Cardiac fibroblast (primary cell): ENCODE data around the gene GNA14.
A peak's percentile ranks its signal among the peaks of the same experiment; 100 is the strongest.

ENCODE experiments used
- DNase-seq, 2 donors: peaks; one replicate each; pipeline versions ENCODE4 v3.0.0 to v3.0.0-alpha.2; 2010; ENCODE audit warnings: low read depth in 2 of 2
- H3K4me3 ChIP-seq, 2 donors: replicated peaks in 1 of 2; 1 replicate in 1 of 2; 2 replicates in 1 of 2; pipeline ENCODE4 v1.5.1; 2011; ENCODE audit warnings: low read depth in 2 of 2, low read length in 2 of 2, mild to moderate bottlenecking in 2 of 2, moderate library complexity in 1 of 2
- CTCF ChIP-seq: IDR thresholded peaks from one replicate; pipeline ENCODE4 v1.5.1; 2011; ENCODE audit warnings: low read depth, mild to moderate bottlenecking, low read length, inconsistent platforms

GNA14 gene

GRCh38 chr9:77374266-77374665 lies 273.9 kb downstream of the GNA14 start:
- TF ChIP-seq CTCF: no peak
- H3K4me3 ChIP-seq: no peak overlapping the region
- peak in 1 of 2 donors; percentile 36 for DNase-seq
